ENCODE data around the gene BCL6B. TPM values are rescaled to one million over a fixed set of nuclear protein-coding genes. Genes with fewer than 3 reads are reported as not detected.

BCL6B gene
- total RNA-seq, 4 donors from 2014 or later: 0.93 to 3.9 (median 3.3) TPM

DNA sequence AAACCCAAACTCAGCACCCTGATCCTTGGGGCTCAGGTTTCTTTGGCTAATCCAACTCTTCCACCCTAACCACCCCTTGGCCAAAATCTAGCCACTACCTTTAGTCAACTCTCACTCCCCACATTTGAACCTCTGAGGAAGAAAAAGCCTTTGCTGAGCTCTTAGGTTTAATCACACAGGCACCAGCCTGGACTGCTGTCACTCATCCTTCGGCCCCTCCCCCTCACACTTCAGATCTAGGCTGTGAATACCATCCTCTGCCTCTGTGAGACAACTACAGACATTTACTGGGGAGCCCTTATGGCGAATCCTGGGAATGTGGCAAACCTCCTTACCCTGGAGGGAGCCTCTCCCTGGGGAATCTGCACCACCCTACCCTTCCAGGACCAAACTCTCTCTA is 15.7 kb upstream of the BCL6B start:
- Histone ChIP-seq H3K36me3 (peaks cover 0 to 41% of the 10 kb centered on the region in 2 donors), H3K27me3 (no peaks in the 10 kb centered on the region), H3K9me3 (no peaks in the 10 kb centered on the region), H3K4me3 (no peak overlapping the region), H3K4me1 (peaks cover 0 to 37% (median 17%) of the 10 kb centered on the region in 3 donors), H3K27ac (no peak overlapping the region)
- TF ChIP-seq, protein P1, sequence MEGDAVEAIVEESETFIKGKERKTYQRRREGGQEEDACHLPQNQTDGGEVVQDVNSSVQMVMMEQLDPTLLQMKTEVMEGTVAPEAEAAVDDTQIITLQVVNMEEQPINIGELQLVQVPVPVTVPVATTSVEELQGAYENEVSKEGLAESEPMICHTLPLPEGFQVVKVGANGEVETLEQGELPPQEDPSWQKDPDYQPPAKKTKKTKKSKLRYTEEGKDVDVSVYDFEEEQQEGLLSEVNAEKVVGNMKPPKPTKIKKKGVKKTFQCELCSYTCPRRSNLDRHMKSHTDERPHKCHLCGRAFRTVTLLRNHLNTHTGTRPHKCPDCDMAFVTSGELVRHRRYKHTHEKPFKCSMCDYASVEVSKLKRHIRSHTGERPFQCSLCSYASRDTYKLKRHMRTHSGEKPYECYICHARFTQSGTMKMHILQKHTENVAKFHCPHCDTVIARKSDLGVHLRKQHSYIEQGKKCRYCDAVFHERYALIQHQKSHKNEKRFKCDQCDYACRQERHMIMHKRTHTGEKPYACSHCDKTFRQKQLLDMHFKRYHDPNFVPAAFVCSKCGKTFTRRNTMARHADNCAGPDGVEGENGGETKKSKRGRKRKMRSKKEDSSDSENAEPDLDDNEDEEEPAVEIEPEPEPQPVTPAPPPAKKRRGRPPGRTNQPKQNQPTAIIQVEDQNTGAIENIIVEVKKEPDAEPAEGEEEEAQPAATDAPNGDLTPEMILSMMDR (IDR thresholded peaks at IDR 0.05): no peak
- no peak for TF ChIP-seq POLR2A (IDR thresholded peaks at IDR 0.05)
- TF ChIP-seq EP300 (IDR thresholded peaks at IDR 0.05): no peak
- TF ChIP-seq POLR2AphosphoS5 (IDR thresholded peaks at IDR 0.05): no peak
- ATAC-seq: no peak
- 81% methylated on average over 2 of the region's 2 CpGs; no CpG with 5 or more reads in 1 of the 2 donors for WGBS, 2 donors (ENCODE audit: low coverage in 1 of 2)

DNA sequence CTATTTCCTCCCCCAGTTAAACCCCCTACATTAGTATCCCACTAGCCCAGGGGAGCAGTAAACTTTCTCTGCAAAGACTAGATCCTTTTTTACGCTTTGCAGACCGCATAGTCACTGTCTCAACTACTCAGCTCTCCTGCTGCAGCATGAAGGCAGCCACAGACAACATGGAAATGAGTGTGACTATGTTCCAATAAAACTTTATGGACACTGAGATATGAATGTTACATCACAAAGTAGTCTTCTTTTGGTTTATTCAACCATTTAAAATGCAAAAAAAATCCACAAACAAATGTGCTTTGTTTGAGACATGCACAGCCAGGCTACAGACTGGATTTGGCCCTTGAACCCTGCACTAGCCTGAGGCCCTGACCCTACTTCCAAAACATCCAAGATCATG is 12.3 kb upstream of the BCL6B start:
- no peak for ATAC-seq
- H3K9me3 ChIP-seq: no peaks in the 10 kb centered on the region
- H3K36me3 ChIP-seq: peaks cover 0 to 25% of the 10 kb centered on the region in 2 donors
- H3K4me1 ChIP-seq: peaks cover 0 to 58% (median 26%) of the 10 kb centered on the region in 3 donors
- TF ChIP-seq, protein P1 (IDR thresholded peaks at IDR 0.05): no peak
- no peak for TF ChIP-seq POLR2A (IDR thresholded peaks at IDR 0.05)
- no peak for TF ChIP-seq EP300 (IDR thresholded peaks at IDR 0.05)
- no peak for TF ChIP-seq POLR2AphosphoS5 (IDR thresholded peaks at IDR 0.05)
- H3K27me3 ChIP-seq: no peaks in the 10 kb centered on the region
- H3K27ac ChIP-seq: no peak overlapping the region
- WGBS, 2 donors (ENCODE audit: low coverage in 1 of 2): 88 to 100% methylated on average over 1 to 2 of the region's 2 CpGs
- H3K4me3 ChIP-seq: peak overlapping the region in 1 of 2 donors; percentile 83

DNA sequence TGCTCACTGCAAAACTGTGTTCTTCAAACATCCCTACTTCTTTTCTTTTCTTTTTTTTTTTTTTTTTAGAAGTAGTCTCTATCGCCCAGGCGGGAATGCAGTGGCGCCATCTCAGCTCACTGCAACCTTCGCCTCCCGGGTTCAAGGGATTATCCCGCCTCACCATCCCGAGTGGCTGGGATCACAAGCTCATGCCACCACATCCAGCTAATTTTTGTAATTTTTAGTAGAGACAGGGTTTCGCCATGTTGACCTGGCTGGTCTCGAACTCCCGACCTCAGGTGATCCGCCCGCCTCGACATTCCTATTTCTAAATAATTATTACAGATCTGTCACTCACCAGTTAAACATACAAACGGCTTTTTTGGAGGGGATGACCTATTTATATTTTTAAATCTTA is 11.4 kb upstream of the BCL6B start:
- Histone ChIP-seq H3K36me3 (peaks cover 0 to 21% of the 10 kb centered on the region in 2 donors), H3K4me3 (peak overlapping the region; percentile 83 to 87), H3K27ac (peak overlapping the region in 1 of 4 donors; percentile 92), H3K27me3 (no peaks in the 10 kb centered on the region), H3K9me3 (no peaks in the 10 kb centered on the region), H3K4me1 (peaks cover 0 to 67% (median 30%) of the 10 kb centered on the region in 3 donors)
- no peak for TF ChIP-seq EP300 (IDR thresholded peaks at IDR 0.05)
- no peak for TF ChIP-seq POLR2AphosphoS5 (IDR thresholded peaks at IDR 0.05)
- TF ChIP-seq, protein P1 (IDR thresholded peaks at IDR 0.05): no peak
- no peak for TF ChIP-seq POLR2A (IDR thresholded peaks at IDR 0.05)
- WGBS, 2 donors (ENCODE audit: low coverage in 1 of 2): 32 to 41% methylated on average over 5 to 11 of the region's 14 CpGs
- ATAC-seq: no peak

DNA sequence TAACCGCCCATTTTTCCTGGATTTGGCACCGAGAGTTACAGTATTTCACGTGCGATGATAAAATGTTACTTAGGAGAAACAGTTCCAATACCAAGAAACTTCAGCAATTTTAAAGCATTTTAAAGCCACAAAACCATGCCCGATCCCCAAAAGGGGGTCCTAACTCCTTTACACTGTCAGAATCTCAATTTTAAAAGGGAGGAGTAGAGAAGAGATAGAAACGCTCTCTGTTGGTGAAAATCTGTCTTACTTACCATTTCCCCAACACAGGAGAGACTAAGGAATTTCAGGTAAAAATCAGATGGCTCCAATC is 11.0 kb upstream of the BCL6B start:
- WGBS, 2 donors (ENCODE audit: low coverage in 1 of 2): 0% methylated on average over 2 to 6 of the region's 6 CpGs
- H3K27ac ChIP-seq: peak overlapping the region; percentile 85 to 96 (median 89)
- ATAC-seq: no peak
- no peaks in the 10 kb centered on the region for H3K27me3 ChIP-seq
- H3K4me3 ChIP-seq: peak overlapping the region; percentile 83 to 87
- TF ChIP-seq, protein P1 (IDR thresholded peaks at IDR 0.05): no peak
- no peak for TF ChIP-seq POLR2AphosphoS5 (IDR thresholded peaks at IDR 0.05)
- peaks cover 0 to 72% (median 30%) of the 10 kb centered on the region in 3 donors for H3K4me1 ChIP-seq
- H3K9me3 ChIP-seq: no peaks in the 10 kb centered on the region
- peaks cover 0 to 21% of the 10 kb centered on the region in 2 donors for H3K36me3 ChIP-seq

DNA sequence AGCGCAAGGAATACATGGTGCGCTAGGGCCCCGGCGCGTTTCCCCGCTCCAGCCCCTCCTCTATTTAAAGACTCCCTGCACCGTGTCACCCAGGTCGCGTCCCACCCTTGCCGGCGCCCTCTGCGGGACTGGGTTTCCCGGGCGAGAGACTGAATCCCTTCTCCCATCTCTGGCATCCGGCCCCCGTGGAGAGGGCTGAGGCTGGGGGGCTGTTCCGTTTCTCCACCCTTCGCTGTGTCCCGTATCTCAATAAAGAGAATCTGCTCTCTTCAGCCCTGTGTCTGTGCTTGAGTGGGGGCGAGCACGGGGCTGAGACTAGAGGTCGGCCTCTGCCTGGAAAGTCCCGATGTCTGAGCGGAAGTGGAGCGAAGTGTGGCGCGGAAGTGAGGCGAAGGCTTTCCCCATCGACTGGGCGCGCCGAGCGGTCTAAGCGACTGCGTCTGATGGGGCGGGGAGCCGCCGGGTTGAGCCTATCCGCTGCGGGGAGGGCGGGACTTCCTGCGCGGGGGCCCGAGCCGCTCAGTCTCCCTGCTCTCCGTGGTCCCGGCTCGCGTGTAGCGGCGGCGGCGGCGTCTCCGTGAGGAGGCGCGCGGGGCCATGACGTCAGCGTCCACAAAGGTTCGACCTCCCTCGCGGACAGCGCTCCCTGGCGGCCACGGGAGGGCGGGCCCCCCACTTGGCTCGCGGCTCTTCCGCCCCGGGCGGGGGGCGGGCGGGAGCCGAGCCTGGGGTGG is 8.4 kb upstream of the BCL6B start:
- peak overlapping the region; percentile 83 to 87 for H3K4me3 ChIP-seq
- TF ChIP-seq EP300 (IDR thresholded peaks at IDR 0.05): no peak
- TF ChIP-seq POLR2A (IDR thresholded peaks at IDR 0.05): peak; percentile 80
- TF ChIP-seq, protein P1 (IDR thresholded peaks at IDR 0.05): peak in 3 of 4 experiments; percentile 66 to 91 (median 76)
- peak; percentile 97 for TF ChIP-seq POLR2AphosphoS5 (IDR thresholded peaks at IDR 0.05)
- H3K27ac ChIP-seq: peak overlapping the region; percentile 85 to 96 (median 89)
- H3K9me3 ChIP-seq: no peaks in the 10 kb centered on the region
- H3K36me3 ChIP-seq: peaks cover 0 to 17% of the 10 kb centered on the region in 2 donors
- peaks cover 0 to 82% (median 42%) of the 10 kb centered on the region in 3 donors for H3K4me1 ChIP-seq
- no peaks in the 10 kb centered on the region for H3K27me3 ChIP-seq
- ATAC-seq: peak; percentile 94
- 2% methylated on average over 14 of the region's 75 CpGs; no CpG with 5 or more reads in 1 of the 2 donors for WGBS, 2 donors (ENCODE audit: low coverage in 1 of 2)

All from gastroesophageal sphincter (tissue), 4 donors.